Natural killer cell (primary cell): ENCODE measurements around the gene TP53BP1. TPM values are rescaled to one million over a fixed set of nuclear protein-coding genes. Genes with fewer than 3 reads are reported as not detected.

Source experiments
- ATAC-seq, 3 donors: fragments of 150-1000 bp in 2 of 3; fragments of 200-7000 bp in 1 of 3; cut with Tn5 transposase; 1 replicate in 1 of 3; 2 replicates in 2 of 3; pipeline ENCODE4 v1.10.0; 2021; ENCODE audit warnings: mild to moderate bottlenecking in 2 of 3, moderate library complexity in 2 of 3
- DNase-seq, 2 donors: peaks; one replicate each; pipeline versions ENCODE4 v3.0.0 to v3.0.0-alpha.2; 2013 to 2021; ENCODE audit warnings: mixed read lengths in 1 of 2
- H3K27ac ChIP-seq: one replicate; pipeline ENCODE4 v1.5.1; 2013; ENCODE audit warnings: mild to moderate bottlenecking, low read length
- H3K27me3 ChIP-seq: one replicate; pipeline ENCODE4 v1.6.1; 2013; ENCODE audit warnings: low read length; ENCODE audit not compliant: control insufficient read depth, insufficient read depth
- H3K36me3 ChIP-seq: one replicate; pipeline ENCODE4 v1.6.1; 2013; ENCODE audit warnings: low read length; ENCODE audit not compliant: control insufficient read depth, insufficient read depth
- H3K4me1 ChIP-seq: one replicate; pipeline ENCODE4 v1.6.1; 2013; ENCODE audit warnings: low read length; ENCODE audit not compliant: control insufficient read depth, insufficient read depth
- H3K4me3 ChIP-seq: one replicate; pipeline ENCODE4 v1.5.1; 2013; ENCODE audit warnings: low read length
- H3K9me3 ChIP-seq: one replicate; pipeline ENCODE4 v1.6.1; 2013; ENCODE audit warnings: low read length; ENCODE audit not compliant: control insufficient read depth, insufficient read depth
- H3K27ac Mint-ChIP-seq, 2 donors: one replicate each; pipeline ENCODE4 v1.8.0; 2022; ENCODE audit warnings: mild to moderate bottlenecking in 2 of 2, mixed read lengths in 2 of 2, moderate library complexity in 1 of 2
- H3K27me3 Mint-ChIP-seq, 2 donors: one replicate each; pipeline ENCODE4 v1.8.0; 2022; ENCODE audit warnings: low read depth in 2 of 2, mixed read lengths in 2 of 2
- H3K36me3 Mint-ChIP-seq: one replicate; pipeline ENCODE4 v1.8.0; 2022; ENCODE audit warnings: mixed read lengths
- H3K4me1 Mint-ChIP-seq, 2 donors: one replicate each; pipeline ENCODE4 v1.8.0; 2022; ENCODE audit warnings: mixed read lengths in 2 of 2
- H3K4me3 Mint-ChIP-seq: one replicate; pipeline ENCODE4 v1.8.0; 2022; ENCODE audit warnings: mild to moderate bottlenecking, moderate library complexity, mixed read lengths
- H3K9me3 Mint-ChIP-seq, 2 donors: one replicate each; pipeline ENCODE4 v1.8.0; 2022; ENCODE audit warnings: mixed read lengths in 2 of 2
- WGBS: methylation state at CpG from one replicate; pipeline ENCODE4 v1.1.7; 2013; ENCODE audit warnings: missing lambda C conversion rate; ENCODE audit not compliant: insufficient coverage; 5-methylcytosine and 5-hydroxymethylcytosine counted together
- intact Hi-C: fragments of 100-400 bp; cut with micrococcal nuclease; formaldehyde crosslinking; loops from one replicate; pipeline ENCODE4 v1.14.2; 2022
- total RNA-seq, 4 donors: library from RNA; stranded (reverse); fragments of 120-200 nt in 1 of 4; gene quantifications; one replicate each; pipeline versions ENCODE4 v1.2.3 to v1.2.4, GENCODE V29; 2013 to 2022
- TF ChIP-seq, protein P1 (sequence below): fragments of 200-600 bp; IDR thresholded peaks from one replicate; pipeline ENCODE4 v1.8.0; 2022; ENCODE audit warnings: antibody characterized with exemption

Gene TP53BP1
- total RNA-seq, 3 donors from 2014 or later (not counting 1 experiment from before 2014, with no cell fraction given) = 27.9 to 32.9 (median 31.5) TPM

DNA sequence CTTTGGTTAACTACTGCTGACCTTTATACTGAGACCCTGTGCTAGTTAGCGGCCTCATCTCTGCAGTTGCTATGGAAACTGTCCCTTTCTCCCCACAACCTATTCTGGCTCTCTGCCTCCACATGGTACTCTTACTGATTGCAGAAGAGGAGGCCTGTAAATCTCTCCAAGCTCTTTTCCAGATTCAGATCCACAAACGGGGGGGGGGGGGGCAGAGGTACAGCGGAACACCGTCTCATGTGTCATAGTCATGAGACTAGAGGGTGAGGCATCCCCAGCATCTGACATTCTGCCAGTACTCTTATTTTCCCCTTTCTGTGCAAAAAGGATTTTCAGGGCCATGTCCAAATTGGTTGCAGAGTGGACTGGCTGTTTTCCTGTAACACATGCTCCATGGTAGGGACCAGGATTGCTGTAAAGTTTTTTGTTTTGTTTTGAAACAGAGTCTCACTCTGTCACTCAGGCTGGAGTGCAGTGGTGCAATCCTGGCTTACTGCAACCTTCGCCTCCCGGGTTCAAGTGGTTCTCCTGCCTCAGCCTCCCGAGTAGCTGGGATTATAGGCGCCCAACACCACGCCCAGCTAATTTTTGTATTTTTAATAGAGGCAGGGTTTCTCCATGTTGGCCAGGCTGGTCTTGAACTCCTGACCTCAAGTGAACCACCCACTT, 16.2 kb upstream of the TP53BP1 start:
- TF ChIP-seq, protein P1, sequence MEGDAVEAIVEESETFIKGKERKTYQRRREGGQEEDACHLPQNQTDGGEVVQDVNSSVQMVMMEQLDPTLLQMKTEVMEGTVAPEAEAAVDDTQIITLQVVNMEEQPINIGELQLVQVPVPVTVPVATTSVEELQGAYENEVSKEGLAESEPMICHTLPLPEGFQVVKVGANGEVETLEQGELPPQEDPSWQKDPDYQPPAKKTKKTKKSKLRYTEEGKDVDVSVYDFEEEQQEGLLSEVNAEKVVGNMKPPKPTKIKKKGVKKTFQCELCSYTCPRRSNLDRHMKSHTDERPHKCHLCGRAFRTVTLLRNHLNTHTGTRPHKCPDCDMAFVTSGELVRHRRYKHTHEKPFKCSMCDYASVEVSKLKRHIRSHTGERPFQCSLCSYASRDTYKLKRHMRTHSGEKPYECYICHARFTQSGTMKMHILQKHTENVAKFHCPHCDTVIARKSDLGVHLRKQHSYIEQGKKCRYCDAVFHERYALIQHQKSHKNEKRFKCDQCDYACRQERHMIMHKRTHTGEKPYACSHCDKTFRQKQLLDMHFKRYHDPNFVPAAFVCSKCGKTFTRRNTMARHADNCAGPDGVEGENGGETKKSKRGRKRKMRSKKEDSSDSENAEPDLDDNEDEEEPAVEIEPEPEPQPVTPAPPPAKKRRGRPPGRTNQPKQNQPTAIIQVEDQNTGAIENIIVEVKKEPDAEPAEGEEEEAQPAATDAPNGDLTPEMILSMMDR = no peak
- peaks cover 18 to 23% of the 10 kb centered on the region in 2 donors for H3K4me1 Mint-ChIP-seq
- Histone ChIP-seq H3K27ac (no peak overlapping the region), H3K36me3 (no peaks in the 10 kb centered on the region), H3K9me3 (no peaks in the 10 kb centered on the region), H3K27me3 (no peaks in the 10 kb centered on the region), H3K4me1 (peaks cover 15% of the 10 kb centered on the region), H3K4me3 (no peak overlapping the region)
- ATAC-seq (no peak), DNase-seq (no peak)
- H3K36me3 Mint-ChIP-seq = no peaks in the 10 kb centered on the region
- H3K4me3 Mint-ChIP-seq = no peak overlapping the region
- peaks cover 7 to 17% of the 10 kb centered on the region in 2 donors for H3K27me3 Mint-ChIP-seq
- no peaks in the 10 kb centered on the region for H3K9me3 Mint-ChIP-seq
- intact Hi-C loops = no loop called here
- 98% methylated on average over 6 of the region's 9 CpGs for WGBS
- H3K27ac Mint-ChIP-seq = peak overlapping the region in 1 of 2 donors; percentile 85

DNA sequence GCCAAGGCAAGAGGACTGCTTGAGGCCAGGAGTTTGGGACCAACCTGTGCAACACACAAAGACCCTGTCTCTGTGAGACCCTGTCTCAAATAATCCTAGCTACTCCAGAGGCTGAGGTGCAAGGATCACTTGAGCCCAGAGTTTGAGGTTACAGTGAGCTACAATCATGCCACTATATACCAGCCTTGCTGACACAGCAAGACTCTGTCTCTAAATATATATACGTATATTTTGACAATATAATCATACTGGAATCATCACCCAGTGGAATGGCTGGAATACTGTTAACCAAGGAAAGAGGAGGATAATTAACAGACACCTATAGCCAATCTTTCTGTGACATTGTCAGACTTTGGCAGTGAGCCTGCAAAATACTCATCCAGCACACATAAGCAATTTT, 15.5 kb upstream of the TP53BP1 start:
- 100% methylated on average over 1 of the region's 1 CpG for WGBS
- H3K27me3 Mint-ChIP-seq = peaks cover 7 to 17% of the 10 kb centered on the region in 2 donors
- Histone ChIP-seq H3K4me3 (no peak overlapping the region), H3K4me1 (peaks cover 15% of the 10 kb centered on the region), H3K9me3 (no peaks in the 10 kb centered on the region), H3K36me3 (no peaks in the 10 kb centered on the region), H3K27ac (no peak overlapping the region), H3K27me3 (no peaks in the 10 kb centered on the region)
- peaks cover 18 to 23% of the 10 kb centered on the region in 2 donors for H3K4me1 Mint-ChIP-seq
- DNase-seq (no peak), ATAC-seq (no peak)
- no peak overlapping the region for H3K4me3 Mint-ChIP-seq
- intact Hi-C loops = no loop called here
- H3K27ac Mint-ChIP-seq = no peak overlapping the region
- TF ChIP-seq, protein P1 = no peak
- H3K36me3 Mint-ChIP-seq = no peaks in the 10 kb centered on the region
- H3K9me3 Mint-ChIP-seq = no peaks in the 10 kb centered on the region

DNA sequence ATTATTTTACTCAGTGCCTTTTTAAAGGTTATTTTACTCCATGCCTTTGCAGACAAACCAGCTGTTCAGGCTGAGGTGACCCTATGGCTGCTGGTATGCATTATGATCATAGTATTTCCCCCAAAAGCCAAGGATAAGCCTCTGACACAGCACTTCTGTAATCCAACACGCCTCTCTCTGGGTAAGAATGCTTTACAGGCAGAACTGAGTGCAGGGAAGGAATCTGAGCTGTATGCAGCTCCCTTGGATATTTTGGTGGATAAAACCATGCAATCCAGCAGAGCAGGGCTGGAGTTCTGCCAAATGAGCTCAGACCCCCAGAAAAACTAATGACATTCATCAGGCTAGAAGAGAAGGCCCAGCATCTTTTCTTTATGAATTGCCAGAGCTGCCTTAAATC, 12.8 kb upstream of the TP53BP1 start:
- Mint-ChIP-seq H3K27me3 (no peaks in the 10 kb centered on the region), H3K4me3 (no peak overlapping the region), H3K9me3 (no peaks in the 10 kb centered on the region), H3K27ac (no peak overlapping the region), H3K36me3 (no peaks in the 10 kb centered on the region), H3K4me1 (peaks cover 7 to 8% of the 10 kb centered on the region in 2 donors)
- ATAC-seq (no peak), DNase-seq (no peak)
- intact Hi-C loops = no loop called here
- Histone ChIP-seq H3K4me1 (peaks cover 7% of the 10 kb centered on the region), H3K9me3 (no peaks in the 10 kb centered on the region), H3K4me3 (no peak overlapping the region), H3K27ac (no peak overlapping the region), H3K27me3 (no peaks in the 10 kb centered on the region), H3K36me3 (no peaks in the 10 kb centered on the region)
- TF ChIP-seq, protein P1 = no peak
- WGBS = 83% methylated on average over 1 of the region's 1 CpG

GRCh38 chr15:43499635-43500034, 6.7 kb upstream of the TP53BP1 start:
- H3K36me3 Mint-ChIP-seq = no peaks in the 10 kb centered on the region
- no peaks in the 10 kb centered on the region for H3K4me1 Mint-ChIP-seq
- DNase-seq (no peak), ATAC-seq (no peak)
- TF ChIP-seq, protein P1 = no peak
- no peaks in the 10 kb centered on the region for H3K9me3 ChIP-seq
- no peaks in the 10 kb centered on the region for H3K4me1 ChIP-seq
- no peak overlapping the region for H3K27ac Mint-ChIP-seq
- H3K27me3 Mint-ChIP-seq = no peaks in the 10 kb centered on the region
- H3K9me3 Mint-ChIP-seq = no peaks in the 10 kb centered on the region
- H3K4me3 Mint-ChIP-seq = no peak overlapping the region
- H3K27me3 ChIP-seq = no peaks in the 10 kb centered on the region
- no peak overlapping the region for H3K4me3 ChIP-seq
- H3K36me3 ChIP-seq = no peaks in the 10 kb centered on the region
- intact Hi-C loops = no loop called here
- WGBS = 80% methylated on average over 1 of the region's 1 CpG
- H3K27ac ChIP-seq = no peak overlapping the region
